ENCODE measurements around the gene NINJ2.

GRCh38 chr12:571795-572531 lies 91.3 kb downstream of the NINJ2 start:
- TF ChIP-seq CTCF (IDR thresholded peaks at IDR 0.05; ENCODE audit: poor library complexity, severe bottlenecking) (no peak), EP300 (conservative IDR thresholded peaks at IDR 0.05; ENCODE audit: poor library complexity, severe bottlenecking) (no peak), EZH2 (IDR thresholded peaks at IDR 0.05; ENCODE audit: borderline replicate concordance, insufficient read depth, low read length, poor library complexity, severe bottlenecking) (no peak), POLR2AphosphoS5 (IDR thresholded peaks at IDR 0.05) (no peak)
